PC-3 (cell line): ENCODE results near the gene CDH4.

Source experiments
- EZH2 ChIP-seq: fragments of 300-600 bp; sonication (generic); IDR thresholded peaks from one replicate; pipeline ENCODE4 v1.6.1; 2017; ENCODE audit warnings: antibody characterized with exemption, mild to moderate bottlenecking, low read length; ENCODE audit not compliant: unreplicated experiment
- EZH2phosphoT487 ChIP-seq: fragments of 300-600 bp; sonication (generic); IDR thresholded peaks from 2 replicates; pipeline ENCODE4 v1.6.1; 2018; ENCODE audit warnings: mild to moderate bottlenecking, antibody characterized with exemption, low read length, borderline replicate concordance
- TF ChIP-seq, protein P1 (sequence below): fragments of 300-600 bp; sonication (generic); conservative IDR thresholded peaks from 2 replicates; pipeline ENCODE4 v1.5.1; 2017; ENCODE audit warnings: antibody characterized with exemption, low read depth, mild to moderate bottlenecking, low read length

DNA sequence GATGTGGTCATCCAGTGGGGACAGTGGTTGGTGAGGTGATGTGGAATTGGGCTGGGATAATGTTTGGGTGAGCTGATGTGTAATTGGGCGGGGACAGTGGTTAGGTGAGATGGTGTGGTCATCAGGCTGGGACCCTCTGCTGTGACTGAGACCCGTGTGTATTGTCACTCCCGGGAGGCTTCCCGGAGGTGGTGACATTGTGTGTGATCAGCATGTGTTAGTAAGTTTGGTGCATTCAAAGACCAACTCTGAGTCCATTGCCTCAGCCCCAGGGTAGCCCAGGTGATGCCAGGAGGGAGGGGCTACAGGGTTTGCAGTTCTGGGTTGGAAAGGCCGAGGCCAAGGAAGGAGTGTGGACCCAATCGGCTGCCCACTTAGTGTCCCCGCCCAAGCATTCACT, 438.1 kb downstream of the CDH4 start:
- TF ChIP-seq, protein P1, sequence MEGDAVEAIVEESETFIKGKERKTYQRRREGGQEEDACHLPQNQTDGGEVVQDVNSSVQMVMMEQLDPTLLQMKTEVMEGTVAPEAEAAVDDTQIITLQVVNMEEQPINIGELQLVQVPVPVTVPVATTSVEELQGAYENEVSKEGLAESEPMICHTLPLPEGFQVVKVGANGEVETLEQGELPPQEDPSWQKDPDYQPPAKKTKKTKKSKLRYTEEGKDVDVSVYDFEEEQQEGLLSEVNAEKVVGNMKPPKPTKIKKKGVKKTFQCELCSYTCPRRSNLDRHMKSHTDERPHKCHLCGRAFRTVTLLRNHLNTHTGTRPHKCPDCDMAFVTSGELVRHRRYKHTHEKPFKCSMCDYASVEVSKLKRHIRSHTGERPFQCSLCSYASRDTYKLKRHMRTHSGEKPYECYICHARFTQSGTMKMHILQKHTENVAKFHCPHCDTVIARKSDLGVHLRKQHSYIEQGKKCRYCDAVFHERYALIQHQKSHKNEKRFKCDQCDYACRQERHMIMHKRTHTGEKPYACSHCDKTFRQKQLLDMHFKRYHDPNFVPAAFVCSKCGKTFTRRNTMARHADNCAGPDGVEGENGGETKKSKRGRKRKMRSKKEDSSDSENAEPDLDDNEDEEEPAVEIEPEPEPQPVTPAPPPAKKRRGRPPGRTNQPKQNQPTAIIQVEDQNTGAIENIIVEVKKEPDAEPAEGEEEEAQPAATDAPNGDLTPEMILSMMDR = no peak
- no peak for TF ChIP-seq EZH2phosphoT487
- no peak for TF ChIP-seq EZH2
